DMS53 treated with DMSO at 0.1 percent for 48 hours (cell line): ENCODE results near the gene NEK4.
A peak's percentile ranks its signal among the peaks of the same experiment; 100 is the strongest.

Experiments used
- DNase-seq: peaks from one replicate; lab custom pipeline; 2025; ENCODE audit not compliant: unreplicated experiment; lab: John Stamatoyannopoulos, UW

The NEK4 gene

DNA sequence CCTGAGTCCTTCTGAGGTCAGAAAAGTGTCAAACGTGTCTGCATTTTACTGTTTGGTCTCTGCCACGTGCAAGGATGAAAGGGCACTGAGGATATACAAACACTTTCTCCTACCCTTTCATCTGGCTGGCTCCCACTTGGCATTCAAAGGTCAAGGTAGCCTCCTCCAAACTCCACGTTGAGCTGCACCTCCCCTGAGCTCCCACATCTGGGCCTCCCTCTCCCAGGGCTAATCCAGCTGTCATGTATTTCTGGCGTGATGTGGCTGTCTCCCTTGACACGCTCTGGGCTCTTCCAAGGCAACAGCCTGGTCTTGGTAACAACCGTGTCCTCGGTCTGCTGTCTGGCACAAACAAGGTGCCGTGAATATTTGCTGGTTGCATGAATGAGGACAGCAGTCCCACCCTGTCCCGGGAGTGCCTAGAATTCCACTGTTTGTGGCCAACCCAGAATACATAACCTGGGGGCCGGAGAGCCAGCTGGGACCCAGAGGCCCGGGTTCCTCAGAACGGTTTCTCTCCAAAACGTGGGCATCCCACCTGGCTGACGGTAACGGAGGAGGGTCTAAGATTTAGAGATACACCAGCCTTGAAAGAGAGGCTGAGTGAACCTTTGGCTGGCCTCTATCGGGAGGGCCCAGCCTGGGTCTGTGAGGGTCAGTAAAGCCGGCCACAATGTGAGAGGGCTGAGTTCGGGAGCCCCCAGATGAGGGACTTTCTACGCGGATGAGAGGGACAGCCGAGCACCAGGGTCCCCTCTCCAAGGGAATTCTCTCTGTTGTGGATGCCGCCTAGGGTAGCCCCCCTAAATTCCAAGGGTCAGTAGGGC lies 65.9 kb downstream of the NEK4 start:
- DNase-seq: no peak

DNA sequence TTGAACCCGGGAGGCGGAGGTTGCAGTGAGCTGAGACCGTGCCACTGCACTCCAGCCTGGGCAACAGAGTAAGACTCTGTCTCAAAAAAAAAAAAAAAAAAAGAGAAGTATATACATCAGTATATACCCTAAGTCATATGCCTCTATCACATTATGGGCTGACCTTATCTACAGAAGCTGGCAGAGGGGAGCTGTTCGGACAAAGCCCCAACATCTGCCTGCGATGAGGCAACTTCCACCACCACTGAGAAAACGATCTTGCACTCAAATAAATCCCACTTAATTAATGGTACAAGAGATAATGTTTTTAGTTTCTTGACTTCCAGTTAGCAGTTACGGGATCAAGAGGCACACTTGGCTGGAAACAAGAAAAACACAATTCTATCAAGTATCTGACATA lies 67.4 kb downstream of the NEK4 start:
- DNase-seq: no peak

DNA sequence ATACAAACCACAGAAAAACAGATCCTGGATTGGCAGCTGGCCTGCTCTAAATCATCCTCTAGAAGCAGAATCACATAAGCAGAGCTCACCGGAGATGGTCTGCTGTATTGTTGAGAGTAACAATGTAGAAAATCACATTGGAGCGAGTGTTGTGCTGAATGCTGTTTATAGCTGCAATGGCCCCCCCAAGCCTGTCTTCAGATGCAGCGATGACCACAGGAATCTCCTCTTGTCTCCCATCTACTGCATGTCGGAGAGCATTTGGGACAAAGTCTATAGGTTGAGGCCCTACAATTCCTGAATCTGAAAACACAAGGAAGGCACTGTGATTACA lies 73.1 kb downstream of the NEK4 start:
- DNase-seq: no peak

DNA sequence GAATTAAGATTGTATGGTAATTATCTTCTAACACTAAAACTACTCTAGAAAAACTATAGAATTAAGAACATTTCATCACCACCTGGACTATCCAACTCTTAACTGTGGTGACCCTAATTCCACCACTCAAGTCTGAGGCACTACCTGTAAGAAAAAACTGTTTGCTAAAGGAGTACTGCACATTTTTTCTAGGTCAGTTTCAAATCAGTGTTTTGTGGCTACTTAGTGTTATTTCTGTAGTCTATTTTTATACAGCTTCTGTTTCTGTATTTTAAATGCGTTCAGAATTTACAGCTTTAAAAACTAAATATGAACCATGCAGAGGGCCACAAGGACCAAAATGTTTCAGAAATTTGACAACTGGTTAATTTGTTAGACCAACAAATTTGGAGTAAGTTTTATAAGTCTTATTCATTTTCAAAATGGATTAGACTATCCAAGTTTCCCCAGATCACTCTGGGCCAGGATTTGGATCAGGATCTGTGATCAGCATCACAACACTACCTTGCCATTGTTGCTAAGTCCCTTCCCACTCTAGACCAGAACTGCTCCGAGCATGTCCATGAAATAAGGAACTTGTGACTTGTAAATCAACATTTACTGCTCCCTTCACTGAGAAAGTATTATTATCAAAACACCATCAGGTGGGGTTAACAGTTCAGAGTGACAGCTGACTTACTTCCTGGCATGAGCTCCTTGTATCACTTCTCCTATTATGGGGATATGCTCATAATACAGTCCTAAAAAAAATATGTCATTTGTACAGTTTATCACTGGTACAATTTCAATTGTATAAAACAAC lies 73.7 kb downstream of the NEK4 start:
- no peak for DNase-seq

DNA sequence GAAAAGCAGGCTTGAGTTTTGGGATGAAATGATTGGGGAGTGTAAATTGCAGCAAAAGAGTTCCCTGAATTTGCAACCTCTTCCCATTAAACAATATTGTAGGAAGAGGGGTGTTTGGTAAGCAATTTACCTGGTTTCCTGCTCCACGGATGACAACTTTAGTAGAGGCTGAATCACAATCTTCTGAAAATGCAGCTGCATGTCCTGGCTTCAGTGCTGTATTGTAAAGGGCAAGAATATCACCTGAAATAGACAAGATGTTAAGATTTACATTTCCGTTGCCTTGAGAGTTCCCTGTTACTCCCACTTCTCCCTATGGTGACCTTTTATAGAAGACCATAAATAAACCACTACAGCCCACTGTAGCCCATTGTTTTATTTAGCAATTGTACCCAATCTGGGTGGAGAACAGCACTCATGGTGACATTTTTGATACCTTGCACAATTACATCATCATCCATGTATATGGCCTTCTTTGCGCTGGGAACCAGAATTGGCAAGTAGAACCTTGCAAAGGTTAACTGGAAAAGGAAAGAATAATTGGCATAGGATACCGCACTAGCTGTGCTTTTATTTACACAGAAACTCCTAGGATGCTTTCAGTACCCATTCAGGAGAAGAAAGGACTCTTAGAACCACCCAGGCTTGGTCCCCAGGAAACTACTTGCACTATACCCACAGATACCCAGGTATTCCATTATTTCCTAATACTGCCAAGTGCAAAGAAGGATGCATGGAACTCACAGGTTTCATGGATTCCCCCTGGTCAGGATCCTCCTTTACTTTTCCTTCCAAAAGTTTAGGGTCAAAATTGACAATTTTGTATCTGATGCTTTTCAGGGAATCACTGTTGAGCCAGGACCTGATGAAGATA lies 74.7 kb downstream of the NEK4 start:
- DNase-seq: no peak

DNA sequence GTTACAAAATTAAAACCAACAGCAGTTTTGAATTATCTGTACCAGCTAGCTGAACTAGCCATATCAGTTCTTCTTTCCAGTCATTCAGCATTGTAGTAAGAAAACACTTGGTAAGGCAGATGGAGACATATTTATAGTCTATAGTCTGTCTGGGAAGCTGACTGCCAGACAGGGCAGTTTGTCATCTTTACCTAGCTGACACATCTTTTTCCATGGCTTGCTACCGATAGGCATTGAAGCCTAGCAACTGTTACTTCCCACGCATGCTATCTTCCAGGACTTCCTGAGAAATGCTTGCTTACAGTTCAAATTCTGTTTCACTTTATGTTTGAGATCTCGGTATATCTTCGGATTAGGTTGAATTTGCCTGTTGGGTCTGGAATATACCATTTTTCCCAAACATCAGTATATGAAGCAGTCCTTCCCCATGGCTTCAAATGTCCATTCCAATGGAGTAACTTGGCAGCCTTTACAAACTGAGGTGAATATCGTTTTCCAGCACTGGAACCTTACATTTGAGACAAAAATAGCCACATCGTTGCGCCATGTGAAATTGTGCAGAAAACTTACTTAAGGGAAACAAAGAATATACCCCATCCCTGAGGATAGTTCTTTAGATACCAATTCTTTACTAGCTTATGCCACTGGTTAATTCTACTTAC lies 76.1 kb downstream of the NEK4 start:
- no peak for DNase-seq

DNA sequence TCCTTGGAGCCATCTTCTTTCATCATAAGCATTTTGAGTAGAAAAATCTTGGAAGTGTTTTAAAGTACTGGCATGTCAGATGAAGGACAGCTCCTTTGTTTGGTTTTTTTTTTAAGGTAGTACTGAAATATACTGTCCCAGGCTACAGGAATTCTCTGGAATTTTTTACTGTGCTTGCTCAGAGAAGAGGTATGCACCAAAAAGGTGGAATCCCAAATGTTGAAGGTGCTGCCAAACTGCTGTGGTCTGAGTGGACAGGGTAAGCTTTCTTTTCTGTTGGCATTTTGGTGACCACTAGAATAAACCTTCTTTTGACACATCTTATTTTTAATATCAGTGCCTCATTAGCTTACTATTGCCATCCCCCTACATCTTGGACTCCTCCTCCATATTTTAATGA lies 77.7 kb downstream of the NEK4 start:
- no peak for DNase-seq

DNA sequence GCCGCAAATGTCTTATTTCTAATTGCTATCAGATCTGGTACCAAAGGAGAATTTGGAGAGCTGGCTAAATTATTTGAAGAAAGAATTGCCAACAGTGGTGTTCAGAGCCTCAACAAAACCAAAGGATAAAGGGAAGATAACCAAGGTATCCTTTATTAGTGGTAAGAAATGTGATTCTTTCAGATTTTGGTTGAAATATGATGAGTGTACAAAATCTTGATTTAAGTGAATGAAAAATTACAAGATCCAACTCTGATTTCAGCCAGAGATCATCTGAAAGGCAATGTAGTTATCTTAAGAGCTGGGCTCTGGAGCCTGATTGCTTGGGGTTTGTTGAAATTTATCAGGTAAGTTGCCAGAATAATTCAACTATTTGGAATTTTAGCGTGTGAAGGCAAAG lies 80.2 kb downstream of the NEK4 start:
- no peak for DNase-seq

DNA sequence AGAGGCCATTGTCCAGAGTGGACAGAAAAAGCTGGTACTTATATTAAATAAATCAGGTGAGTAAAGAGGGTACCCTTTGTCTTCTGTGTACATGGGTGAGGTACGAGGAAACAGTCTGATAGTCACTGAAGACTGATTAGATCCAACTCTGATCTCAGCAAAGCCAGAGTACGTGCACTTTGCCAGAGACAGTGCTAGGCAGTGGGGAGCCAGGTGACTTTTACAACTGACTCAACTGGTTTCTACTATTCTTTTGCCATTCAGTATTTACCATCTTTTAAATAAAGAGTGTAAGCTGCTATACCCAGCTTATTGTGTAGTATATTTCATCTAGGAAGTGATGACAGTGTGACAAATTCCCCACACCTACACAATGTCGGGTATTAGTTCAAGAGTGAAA lies 81.6 kb downstream of the NEK4 start:
- no peak for DNase-seq

DNA sequence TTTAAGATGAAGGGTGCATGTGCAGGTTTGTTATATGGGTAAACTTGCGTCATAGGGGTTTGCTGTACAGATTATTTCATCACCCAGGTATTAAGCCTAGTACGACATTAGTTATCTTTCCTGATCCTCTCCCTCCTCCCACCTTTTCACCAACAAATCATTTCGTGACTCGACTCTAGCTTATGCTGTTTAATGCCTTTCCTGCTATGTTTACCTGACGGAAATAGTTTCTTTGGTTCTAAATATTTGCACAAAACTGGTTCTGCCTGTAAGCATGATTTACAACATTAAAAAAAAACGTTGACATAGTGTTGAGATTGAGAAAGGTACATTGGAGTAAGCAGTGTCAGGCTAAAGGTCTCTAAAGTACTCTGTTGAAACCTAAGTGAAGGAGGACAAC lies 82.5 kb downstream of the NEK4 start:
- no peak for DNase-seq

DNA sequence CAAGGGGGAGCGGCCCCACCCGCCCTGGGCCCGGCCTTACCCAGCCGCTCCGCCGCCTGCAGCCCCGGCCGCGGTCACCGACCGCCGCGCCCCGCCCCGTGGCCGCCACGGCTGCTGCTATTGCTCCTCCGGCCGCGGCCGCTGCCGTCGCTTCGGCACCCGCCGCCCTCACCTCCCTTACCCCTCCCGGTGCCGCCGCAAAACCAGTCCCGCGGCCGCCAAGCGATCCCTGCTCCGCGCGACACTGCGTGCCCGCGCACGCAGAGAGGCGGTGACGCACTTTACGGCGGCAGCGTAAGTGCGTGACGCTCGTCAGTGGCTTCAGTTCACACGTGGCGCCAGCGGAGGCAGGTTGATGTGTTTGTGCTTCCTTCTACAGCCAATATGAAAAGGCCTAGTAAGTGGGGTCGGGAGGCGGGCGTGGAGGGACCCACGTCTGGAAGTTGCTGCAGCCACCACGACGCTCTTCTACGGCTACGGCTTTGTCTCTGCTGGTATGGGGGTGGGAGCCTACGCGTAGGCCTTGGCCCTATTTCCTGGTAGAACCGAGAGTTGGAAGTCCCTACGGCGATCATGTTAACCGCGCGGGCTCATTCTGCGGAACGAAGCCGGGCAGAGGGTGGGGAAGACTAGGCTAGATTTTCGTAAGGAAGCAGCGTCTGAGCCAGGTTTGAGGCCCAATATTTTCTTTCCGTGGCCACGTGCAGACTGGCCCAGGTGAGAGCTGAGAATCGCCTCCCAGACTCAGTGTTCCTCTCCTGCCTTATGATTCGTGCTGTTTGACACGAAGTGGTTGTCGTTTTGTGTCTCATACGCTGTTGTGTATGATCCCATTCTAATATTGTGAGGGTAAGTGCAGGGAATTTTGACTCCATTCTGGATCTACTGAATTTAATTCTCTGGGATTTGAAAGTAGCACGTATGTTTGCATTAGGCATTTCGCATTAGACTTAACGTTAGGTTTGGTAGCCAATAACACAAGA lies 84.7 kb downstream of the NEK4 start, which contains the start of the genes GNL3 and PBRM1:
Gene GNL3, plus strand, starts transcription at position 324 of the 983 bp plus-strand sequence. Its CDS starts 61 bp downstream, at position 385.
Gene PBRM1, minus strand, starts transcription at position 205 of the 983 bp plus-strand sequence.
- peak; percentile 31 for DNase-seq

DNA sequence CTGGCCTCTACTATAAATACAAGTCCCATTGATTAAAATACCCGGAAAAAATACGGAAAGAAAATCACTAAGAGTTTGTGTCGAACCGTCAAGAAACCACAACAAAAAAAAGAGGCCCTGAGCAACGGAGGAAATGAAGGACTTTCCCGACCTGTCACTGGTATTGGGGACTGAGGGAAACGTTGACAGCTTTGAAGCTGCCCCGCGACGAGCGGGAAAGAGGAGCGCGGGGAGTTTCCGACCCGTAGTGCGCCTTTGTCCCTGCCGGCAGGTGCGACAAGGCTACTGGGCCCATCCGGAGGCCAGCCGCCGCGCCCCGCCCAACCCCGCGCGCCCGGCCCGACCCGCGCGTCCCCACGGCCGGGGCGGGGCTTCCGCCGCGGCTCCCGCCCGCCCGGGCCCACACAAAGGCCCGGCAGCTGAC lies 85.4 kb downstream of the NEK4 start:
- peak; percentile 11 for DNase-seq

DNA sequence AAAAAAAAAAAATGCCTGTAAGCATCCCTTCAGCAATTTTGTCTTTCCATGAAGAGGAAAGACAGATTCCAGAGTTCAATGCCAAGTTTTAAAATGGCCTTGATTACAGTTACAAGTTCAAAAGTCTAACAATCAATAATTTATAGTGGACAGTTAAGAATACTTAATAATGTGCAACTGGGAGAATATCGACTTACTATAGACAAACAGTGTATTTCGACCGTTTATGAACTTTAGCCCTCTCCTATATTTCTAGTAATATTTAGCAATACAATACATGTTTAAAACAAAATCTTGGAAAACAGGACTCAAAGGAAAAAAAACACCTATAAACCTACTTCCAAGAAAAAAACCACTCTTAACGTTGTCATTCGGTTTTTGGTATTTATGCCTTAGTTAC lies 86.6 kb downstream of the NEK4 start:
- DNase-seq: no peak

DNA sequence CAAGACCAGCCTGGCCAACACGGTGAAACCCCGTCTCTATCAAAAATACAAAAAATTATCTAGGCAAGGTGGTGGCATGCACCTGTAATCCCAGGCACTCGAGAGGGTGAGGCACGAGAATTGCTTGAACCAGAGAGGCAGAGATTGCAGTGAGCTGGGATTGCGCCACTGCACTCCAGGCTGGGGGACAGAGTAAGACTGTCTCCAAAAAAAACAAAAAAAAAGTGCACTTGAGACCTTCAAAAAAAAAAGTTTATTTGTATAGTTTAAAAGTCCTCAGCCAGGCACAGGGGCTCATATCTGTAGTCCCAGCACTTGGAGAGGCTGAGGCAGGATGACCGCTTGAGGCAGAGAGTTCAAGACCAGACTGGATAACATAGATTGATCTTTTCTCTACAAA lies 87.1 kb downstream of the NEK4 start:
- DNase-seq: no peak

DNA sequence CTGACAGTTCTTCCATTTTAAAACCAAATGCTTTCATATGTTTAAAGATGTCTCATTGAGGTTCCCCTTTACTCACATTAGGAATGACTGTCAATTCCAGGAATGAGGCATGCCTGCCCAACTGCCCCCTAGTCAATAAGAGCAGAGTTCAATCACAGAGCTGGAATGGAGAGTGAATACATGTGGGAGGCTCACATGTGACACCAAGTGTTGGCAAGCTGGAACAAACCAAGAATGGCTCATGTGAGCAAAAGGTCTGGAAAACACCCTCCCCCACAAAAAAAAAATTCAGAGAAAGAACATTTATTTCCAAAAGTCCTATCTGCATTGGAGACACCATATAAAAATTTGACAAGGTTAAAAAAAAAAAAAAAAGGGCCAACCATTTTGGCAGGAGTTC lies 88.7 kb downstream of the NEK4 start:
- no peak for DNase-seq

DNA sequence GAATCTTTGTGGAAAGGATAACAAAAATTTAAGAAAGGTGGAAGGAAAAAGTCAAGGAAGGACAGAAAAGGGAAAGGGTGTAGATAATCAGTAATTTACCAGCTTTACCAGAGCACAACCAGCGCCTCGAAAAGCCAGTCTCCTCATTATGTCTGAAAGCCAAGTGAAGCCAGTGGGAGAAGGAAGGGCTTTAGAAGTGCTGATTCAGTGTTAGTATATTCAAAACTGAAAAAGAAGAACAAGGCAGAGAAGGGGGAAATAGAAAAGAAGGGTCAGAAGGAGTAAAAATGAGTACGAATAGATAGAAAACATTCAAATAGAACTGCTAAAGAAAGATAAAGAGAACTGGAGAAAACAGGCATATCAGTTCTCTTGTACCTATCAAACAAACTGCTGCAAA lies 89.1 kb downstream of the NEK4 start:
- DNase-seq: no peak

DNA sequence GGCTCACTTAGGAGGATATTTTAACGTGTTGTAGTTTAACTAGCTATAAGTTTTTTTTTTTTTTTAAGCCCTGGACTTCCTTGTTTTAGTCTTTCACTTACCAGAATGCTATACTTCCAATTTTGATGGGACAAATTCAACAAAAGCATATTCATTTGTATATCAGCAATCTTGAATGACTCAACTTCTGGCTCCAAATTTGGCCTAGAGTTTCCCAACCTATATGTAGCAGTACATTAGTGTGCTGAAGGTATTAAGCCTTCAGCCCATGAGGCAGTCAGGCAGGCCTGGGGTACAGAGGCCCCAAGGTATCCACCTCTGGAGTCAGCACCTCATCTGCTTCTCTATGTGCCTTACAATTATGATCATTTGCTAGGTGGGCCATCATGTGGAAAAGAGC lies 90.9 kb downstream of the NEK4 start:
- no peak for DNase-seq

DNA sequence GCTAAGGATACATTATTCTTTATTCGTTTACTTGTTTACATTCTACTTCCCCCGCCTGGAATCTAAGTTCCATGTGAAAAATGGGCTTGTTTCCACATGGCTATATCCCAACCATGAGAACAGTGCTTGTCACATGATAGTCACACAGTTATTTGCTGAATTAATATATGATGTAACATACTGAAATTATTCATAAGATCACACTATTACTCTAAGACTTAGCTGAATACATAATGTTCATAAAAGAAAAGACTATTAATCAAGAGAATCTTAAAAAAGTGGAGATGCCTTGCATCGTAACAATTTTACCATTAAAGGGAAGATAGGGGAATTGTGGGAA lies 91.6 kb downstream of the NEK4 start:
- no peak for DNase-seq

DNA sequence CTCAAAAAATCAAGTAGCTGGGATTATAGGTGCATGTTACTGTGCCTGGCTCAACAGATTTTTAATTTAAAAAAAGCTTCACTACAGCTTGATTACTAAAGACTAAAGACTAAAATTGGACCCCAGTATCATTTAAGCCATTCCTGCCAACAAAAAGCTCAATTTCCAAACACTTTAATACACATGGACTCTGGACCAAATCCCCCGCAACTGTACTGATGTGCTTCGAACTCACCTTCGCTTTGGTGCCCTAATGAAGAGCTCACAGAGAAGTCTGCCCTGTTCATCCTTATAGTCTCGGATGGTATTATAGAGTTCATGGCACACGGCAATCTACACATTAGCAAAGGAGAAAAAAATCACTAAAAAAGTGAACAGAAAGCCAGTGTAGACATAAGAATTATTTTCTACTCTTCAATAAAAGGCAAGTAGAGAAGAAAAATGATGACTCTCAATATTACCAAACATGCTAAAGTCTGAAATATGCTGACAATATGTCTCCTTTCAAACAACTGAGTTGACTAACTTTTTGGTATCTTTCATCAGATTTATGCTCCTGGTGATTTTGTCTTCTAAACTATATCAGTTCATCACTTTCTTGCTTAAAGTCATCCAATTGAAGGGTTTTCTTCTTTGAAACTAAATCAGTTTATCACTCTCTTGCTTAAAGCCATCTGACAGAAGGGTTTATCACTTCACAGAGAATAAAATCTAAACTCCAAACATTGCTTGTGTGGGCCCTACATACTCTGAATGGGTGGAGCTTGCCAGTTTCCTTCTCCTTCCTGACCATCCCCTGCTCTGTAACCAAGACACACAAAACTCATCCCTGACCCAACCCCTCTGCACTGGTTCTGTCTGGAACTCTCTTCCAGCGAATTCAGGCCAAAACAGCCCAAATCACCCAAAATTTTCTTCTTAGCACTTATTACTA lies 92.2 kb downstream of the NEK4 start:
- no peak for DNase-seq
